ENCODE results near the gene CHST8. TPM values are rescaled to one million over a fixed set of nuclear protein-coding genes. Genes with fewer than 3 reads are reported as not detected.
A peak's percentile ranks its signal among the peaks of the same experiment; 100 is the strongest.
"Not testable (repeated sequence)": the region's sequence is repeated elsewhere in the genome, so short reads cannot be mapped to it uniquely, and the experiment has no call there.

Gene CHST8
- total RNA-seq, 2 donors from 2014 or later: not detected

DNA sequence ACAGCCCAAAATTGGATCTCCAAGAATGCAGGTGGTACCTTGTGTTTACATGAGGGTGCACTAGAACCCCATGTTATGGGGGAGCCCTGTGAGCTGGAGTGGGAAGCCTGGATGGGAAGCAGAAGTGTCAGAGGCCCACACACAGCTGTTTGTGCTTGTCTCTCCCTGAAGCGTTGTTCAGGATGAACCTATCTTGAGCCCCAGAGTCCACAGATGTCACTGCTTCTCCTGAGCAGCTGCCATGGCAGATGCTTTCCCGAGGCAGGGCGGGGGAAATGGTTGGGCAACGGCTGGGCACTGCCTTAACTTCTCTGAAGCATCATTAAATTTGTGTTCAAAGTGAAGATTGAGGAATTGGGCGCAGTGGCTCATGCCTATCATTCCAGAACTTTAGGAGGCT is 17.1 kb upstream of the CHST8 start:
- no peak for ATAC-seq (replicated peaks in 1 of 2)
- H3K4me1 Mint-ChIP-seq (ENCODE audit: low read depth): no peaks in the 10 kb centered on the region
- H3K4me3 Mint-ChIP-seq: no peak overlapping the region

DNA sequence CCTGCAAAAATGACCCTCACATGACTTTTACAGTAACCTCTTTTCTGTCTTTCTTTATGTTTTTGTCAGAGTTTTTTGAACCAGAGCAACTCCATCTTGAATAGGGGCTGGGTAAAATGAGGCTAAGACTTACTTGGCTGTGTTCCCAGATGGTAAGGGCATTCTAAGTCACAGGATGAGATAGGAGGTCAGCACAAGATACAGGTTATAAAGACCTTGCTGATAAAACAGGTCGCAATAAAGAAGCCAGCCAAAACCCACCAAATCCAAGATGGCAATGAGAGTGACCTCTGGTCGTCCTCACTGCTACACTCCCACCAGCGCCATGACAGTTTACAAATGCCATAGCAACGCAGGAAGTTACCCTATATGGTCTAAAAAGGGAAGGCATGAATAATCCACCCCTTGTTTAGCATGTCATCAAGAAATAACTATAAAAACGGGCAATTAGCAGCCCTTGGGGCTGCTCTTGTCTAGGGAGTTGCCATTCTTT is 15.9 kb upstream of the CHST8 start:
- H3K9me3 Mint-ChIP-seq: peaks cover 13 to 16% of the 10 kb centered on the region in 2 donors
- H3K4me3 Mint-ChIP-seq; H3K4me1 Mint-ChIP-seq (ENCODE audit: low read depth); H3K27me3 Mint-ChIP-seq (ENCODE audit: low read depth); DNase-seq; H3K36me3 Mint-ChIP-seq (ENCODE audit: insufficient read depth in 2 of 2); H3K27ac Mint-ChIP-seq; ATAC-seq (replicated peaks in 1 of 2): not testable (repeated sequence)

More for the DNA sequence above, 17.1 kb upstream of the CHST8 start:
- H3K27ac Mint-ChIP-seq: no peak overlapping the region
- H3K9me3 Mint-ChIP-seq: peaks cover 10 to 16% of the 10 kb centered on the region in 2 donors
- DNase-seq: no peak
- no peaks in the 10 kb centered on the region for H3K27me3 Mint-ChIP-seq (ENCODE audit: low read depth)
- peaks cover 0 to 4% of the 10 kb centered on the region in 2 donors for H3K36me3 Mint-ChIP-seq (ENCODE audit: insufficient read depth in 2 of 2)

DNA sequence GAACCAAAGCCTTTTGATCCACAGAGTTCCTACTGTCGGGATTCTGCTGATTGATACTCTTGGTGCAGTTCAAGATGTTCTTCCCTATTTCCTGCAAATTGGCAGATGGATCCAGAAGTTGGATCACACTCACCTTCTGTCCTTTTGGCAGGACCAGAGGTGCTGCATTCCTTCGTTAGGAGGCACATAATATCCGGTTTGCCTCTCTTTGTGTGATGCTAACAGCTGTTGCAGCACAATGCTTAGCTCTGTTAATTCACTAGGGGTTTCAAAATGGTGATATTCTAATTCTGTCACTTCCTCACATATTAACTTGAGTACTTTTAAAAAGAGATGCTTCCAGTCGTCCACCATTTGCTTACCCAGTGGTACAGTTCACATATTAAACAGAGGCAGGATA is 15.2 kb upstream of the CHST8 start:
- Mint-ChIP-seq H3K4me1 (ENCODE audit: low read depth) (no peaks in the 10 kb centered on the region), H3K9me3 (peaks cover 9 to 13% of the 10 kb centered on the region in 2 donors), H3K27me3 (ENCODE audit: low read depth) (no peaks in the 10 kb centered on the region), H3K36me3 (ENCODE audit: insufficient read depth in 2 of 2) (peaks cover 0 to 7% of the 10 kb centered on the region in 2 donors), H3K4me3 (no peak overlapping the region), H3K27ac (no peak overlapping the region)
- ATAC-seq (replicated peaks in 1 of 2) (no peak), DNase-seq (no peak)

DNA sequence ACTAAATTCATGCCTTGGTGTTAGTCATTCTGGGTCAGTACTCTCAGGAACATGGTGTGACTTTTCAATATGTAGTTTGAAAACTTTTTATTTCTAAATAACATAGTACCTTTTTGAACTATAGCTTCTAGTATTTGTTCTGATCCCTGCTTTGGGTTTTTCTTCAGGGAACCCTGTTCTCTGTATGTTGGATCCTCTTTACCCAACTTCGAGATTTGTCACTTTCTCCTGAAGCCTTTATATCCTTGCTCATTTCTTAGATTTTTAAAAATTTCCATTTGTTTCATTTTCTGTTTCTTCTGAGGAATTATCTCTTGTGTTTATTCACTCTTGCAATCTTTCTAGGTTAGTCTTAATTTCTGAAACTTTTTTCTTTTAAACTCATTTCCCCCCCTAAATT is 12.4 kb upstream of the CHST8 start:
- DNase-seq (no peak), ATAC-seq (replicated peaks in 1 of 2) (no peak)
- peaks cover 8% of the 10 kb centered on the region for H3K27me3 Mint-ChIP-seq (ENCODE audit: low read depth)
- H3K4me1 Mint-ChIP-seq (ENCODE audit: low read depth): no peaks in the 10 kb centered on the region
- no peak overlapping the region for H3K27ac Mint-ChIP-seq
- no peak overlapping the region for H3K4me3 Mint-ChIP-seq
- peaks cover 2 to 5% of the 10 kb centered on the region in 2 donors for H3K9me3 Mint-ChIP-seq
- peaks cover 0 to 3% of the 10 kb centered on the region in 2 donors for H3K36me3 Mint-ChIP-seq (ENCODE audit: insufficient read depth in 2 of 2)

DNA sequence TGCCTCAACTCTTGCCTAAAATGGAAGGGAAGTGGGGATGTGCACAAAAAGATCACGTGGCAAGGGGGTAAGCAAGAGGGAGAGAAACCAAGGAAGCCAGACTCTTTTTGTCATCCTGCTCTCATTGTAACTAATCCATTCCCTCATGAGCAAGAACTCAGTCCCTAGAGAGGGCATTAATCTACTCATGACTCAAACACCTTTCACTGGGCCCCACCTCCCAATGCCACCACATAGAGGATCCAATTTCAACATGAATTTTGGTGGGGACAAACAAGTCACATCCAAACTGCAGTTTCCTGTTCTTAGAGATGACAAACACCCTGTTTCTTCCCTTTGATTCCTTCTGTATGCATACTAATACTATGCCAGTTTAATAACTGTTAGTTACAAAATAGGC is 11.2 kb upstream of the CHST8 start:
- ATAC-seq (replicated peaks in 1 of 2) (no peak), DNase-seq (no peak)
- Mint-ChIP-seq H3K9me3 (peaks cover 0 to 3% of the 10 kb centered on the region in 2 donors), H3K4me3 (no peak overlapping the region), H3K27ac (no peak overlapping the region), H3K36me3 (ENCODE audit: insufficient read depth in 2 of 2) (peaks cover 0 to 3% of the 10 kb centered on the region in 2 donors), H3K4me1 (ENCODE audit: low read depth) (no peaks in the 10 kb centered on the region), H3K27me3 (ENCODE audit: low read depth) (peaks cover 15% of the 10 kb centered on the region)

DNA sequence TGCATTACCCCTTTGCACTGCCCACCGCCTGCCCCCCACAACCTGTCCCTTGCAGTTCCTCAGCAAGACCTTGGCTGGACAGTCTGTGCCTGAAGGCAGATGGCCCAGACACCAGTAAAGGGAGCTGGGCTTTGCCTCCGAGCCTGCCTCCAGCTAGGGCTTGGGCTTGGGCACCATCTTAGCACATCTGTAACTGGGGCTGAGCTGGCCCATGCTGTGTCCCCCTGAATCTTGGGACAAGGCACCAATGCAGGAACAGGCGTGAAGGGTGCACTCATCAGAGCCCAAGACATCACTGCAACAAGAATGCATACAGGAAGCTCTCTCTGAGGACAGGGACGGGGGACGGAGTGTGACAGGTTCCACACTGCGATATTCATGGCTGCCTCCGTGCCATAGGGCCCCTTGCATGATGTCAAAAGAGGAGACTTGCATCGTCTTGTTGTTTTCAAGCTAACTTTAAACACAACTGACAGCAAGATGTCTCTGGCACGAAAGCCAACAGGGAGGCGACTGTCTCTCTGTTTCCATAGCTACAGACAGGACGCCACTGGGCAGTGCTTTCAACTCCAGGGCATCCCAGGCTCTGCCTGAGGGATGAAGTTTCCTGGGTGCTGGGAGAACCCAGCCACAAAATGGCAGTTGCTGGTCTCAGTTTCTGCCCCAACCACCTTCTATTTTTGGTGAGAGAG is 8.7 kb upstream of the CHST8 start:
- ATAC-seq (replicated peaks in 1 of 2) (no peak), DNase-seq (no peak)
- Mint-ChIP-seq H3K4me3 (no peak overlapping the region), H3K36me3 (ENCODE audit: insufficient read depth in 2 of 2) (peaks cover 0 to 3% of the 10 kb centered on the region in 2 donors), H3K27me3 (ENCODE audit: low read depth) (peaks cover 16% of the 10 kb centered on the region), H3K9me3 (peaks cover 0 to 3% of the 10 kb centered on the region in 2 donors), H3K27ac (no peak overlapping the region), H3K4me1 (ENCODE audit: low read depth) (peaks cover 5% of the 10 kb centered on the region)

DNA sequence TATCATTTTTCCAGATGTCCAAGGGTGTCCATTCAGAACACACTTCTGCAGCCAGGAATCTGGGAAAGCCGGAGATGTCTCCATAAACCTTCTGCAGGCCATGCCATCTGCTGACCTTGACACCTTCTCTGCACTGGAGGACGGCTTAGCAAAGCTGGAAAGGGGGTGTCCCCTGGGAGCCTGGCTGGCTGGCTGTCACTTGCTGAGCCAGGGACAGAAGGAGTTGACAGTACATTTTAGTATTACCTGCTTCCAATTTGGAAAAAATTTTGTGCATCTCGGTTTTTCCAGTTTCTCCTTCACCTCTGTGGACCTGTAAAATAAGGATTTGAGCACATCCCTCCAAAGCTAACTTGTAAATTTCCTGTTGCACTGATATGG is 8.1 kb upstream of the CHST8 start:
- DNase-seq: no peak
- no peak overlapping the region for H3K4me3 Mint-ChIP-seq
- peaks cover 0 to 3% of the 10 kb centered on the region in 2 donors for H3K36me3 Mint-ChIP-seq (ENCODE audit: insufficient read depth in 2 of 2)
- H3K9me3 Mint-ChIP-seq: peaks cover 0 to 3% of the 10 kb centered on the region in 2 donors
- no peak for ATAC-seq (replicated peaks in 1 of 2)
- H3K27ac Mint-ChIP-seq: no peak overlapping the region
- peaks cover 20% of the 10 kb centered on the region for H3K27me3 Mint-ChIP-seq (ENCODE audit: low read depth)
- H3K4me1 Mint-ChIP-seq (ENCODE audit: low read depth): peaks cover 5% of the 10 kb centered on the region

DNA sequence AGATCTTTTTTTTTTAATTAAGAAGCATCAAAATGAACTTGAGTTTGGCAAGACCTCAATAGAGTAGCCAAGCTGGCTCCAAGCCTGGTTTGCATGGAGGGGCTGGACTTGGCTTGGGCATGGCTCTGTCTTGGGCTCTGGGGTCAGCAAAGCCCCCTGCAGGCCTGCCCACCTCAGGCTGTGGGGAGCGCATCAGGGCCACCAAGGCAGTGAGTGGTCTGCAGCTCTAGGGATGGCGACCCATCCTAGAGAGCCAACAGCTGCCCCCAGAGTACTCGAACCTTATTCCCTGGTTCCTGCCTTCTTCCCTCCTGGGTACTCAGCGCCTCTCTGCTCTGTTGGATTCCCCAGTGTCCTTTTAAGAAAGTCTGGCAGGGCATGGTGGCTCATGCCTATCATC is 5.4 kb upstream of the CHST8 start:
- DNase-seq (no peak), ATAC-seq (replicated peaks in 1 of 2) (no peak)
- Mint-ChIP-seq H3K4me3 (no peak overlapping the region), H3K27me3 (ENCODE audit: low read depth) (peaks cover 45% of the 10 kb centered on the region), H3K9me3 (no peaks in the 10 kb centered on the region), H3K4me1 (ENCODE audit: low read depth) (peaks cover 5% of the 10 kb centered on the region), H3K27ac (no peak overlapping the region), H3K36me3 (ENCODE audit: insufficient read depth in 2 of 2) (no peaks in the 10 kb centered on the region)

DNA sequence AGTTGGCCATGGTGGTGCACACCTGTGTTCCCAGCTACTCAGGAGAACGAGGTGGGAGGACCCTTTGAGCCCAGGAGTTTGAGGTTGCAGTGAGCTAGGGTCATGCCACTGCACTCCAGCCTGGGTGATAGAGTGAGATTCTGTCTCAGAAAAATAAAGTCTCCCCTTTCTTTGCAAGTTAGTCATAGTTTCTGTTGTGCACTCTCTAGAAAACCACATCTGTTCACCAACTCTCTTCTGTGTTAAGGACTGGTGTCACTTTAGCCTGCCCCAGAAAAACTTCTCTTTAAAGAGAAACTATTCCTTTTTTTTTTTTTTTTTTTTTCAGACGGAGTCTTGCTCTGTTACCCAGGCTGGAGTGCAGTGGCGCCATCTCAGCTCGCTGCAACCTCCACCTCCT is 4.9 kb upstream of the CHST8 start:
- H3K4me1 Mint-ChIP-seq (ENCODE audit: low read depth): peaks cover 5% of the 10 kb centered on the region
- no peak for DNase-seq
- H3K9me3 Mint-ChIP-seq: no peaks in the 10 kb centered on the region
- no peak overlapping the region for H3K27ac Mint-ChIP-seq
- H3K27me3 Mint-ChIP-seq (ENCODE audit: low read depth): peaks cover 45% of the 10 kb centered on the region
- no peaks in the 10 kb centered on the region for H3K36me3 Mint-ChIP-seq (ENCODE audit: insufficient read depth in 2 of 2)
- no peak overlapping the region for H3K4me3 Mint-ChIP-seq
- peak; percentile 30 to 54 for ATAC-seq (replicated peaks in 1 of 2)

DNA sequence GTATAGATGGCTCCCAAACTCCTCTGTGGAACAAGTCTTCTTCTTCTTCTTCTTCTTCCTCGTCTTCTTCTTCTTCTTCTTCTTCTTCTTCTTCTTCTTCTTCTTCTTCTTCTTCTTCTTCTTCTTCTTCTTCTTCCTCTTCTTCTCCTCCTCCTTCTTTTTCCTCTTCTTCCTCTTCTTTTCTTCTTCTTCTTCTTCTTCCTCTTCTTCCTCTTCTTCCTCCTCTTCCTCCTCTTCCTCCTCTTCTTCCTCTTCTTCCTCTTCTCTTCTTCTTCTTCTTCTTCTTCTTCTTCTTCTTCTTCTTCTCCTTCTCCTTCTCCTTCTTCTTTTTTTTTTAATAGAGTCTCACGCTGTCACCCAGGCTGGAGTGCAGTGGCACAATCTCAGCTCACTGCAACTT is 3.4 kb upstream of the CHST8 start:
- DNase-seq; H3K27ac Mint-ChIP-seq; H3K4me1 Mint-ChIP-seq (ENCODE audit: low read depth); ATAC-seq (replicated peaks in 1 of 2); H3K9me3 Mint-ChIP-seq; H3K36me3 Mint-ChIP-seq (ENCODE audit: insufficient read depth in 2 of 2); H3K4me3 Mint-ChIP-seq: not testable (repeated sequence)
- H3K27me3 Mint-ChIP-seq (ENCODE audit: low read depth): peaks cover 43% of the 10 kb centered on the region

DNA sequence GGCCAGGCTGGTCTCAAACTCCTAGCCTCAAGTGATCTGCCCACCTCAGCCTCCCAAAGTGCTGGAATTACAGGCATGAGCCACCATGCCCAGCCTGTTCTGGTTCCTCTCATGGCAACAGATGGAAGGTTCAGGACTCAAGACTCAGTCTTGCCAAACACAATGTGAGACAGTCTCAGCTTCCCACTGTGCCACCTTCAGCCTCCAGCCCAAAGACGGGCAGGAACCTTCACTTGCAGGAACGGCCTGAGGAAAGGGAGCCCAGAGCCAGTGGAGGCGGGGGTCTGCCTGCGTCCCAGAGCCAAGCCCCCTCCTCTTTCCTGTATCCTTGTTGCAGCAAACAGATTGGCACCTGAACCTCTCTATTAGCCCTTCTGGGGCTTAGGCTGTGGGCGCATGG is 2.9 kb upstream of the CHST8 start:
- no peak for DNase-seq
- Mint-ChIP-seq H3K27ac (no peak overlapping the region), H3K4me3 (no peak overlapping the region), H3K4me1 (ENCODE audit: low read depth) (peaks cover 5% of the 10 kb centered on the region), H3K36me3 (ENCODE audit: insufficient read depth in 2 of 2) (no peaks in the 10 kb centered on the region), H3K9me3 (no peaks in the 10 kb centered on the region), H3K27me3 (ENCODE audit: low read depth) (peaks cover 49% of the 10 kb centered on the region)
- ATAC-seq (replicated peaks in 1 of 2): no peak

DNA sequence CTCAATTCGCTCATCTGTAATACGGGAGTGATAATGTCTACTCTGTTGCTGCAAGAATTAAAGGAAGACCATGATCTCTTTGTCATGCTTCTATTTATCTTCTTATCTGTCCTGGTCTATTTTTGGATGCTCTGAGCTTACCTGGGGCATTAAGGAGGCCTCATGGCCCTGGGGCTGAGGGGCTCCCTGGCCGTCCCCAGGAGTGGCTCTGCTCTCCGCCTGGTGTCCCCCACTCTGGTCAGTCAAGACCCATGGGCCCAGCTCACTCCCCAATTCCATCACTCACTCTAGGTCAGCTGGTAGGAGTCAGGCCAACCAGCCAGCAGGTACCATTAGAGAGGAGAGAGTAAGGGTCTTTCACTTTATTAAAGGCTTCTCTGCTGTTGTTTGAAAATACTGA is 1.1 kb upstream of the CHST8 start:
- H3K27ac Mint-ChIP-seq: no peak overlapping the region
- peaks cover 54% of the 10 kb centered on the region for H3K27me3 Mint-ChIP-seq (ENCODE audit: low read depth)
- ATAC-seq (replicated peaks in 1 of 2) (no peak), DNase-seq (no peak)
- H3K9me3 Mint-ChIP-seq: no peaks in the 10 kb centered on the region
- no peaks in the 10 kb centered on the region for H3K36me3 Mint-ChIP-seq (ENCODE audit: insufficient read depth in 2 of 2)
- H3K4me1 Mint-ChIP-seq (ENCODE audit: low read depth): peaks cover 5% of the 10 kb centered on the region
- H3K4me3 Mint-ChIP-seq: no peak overlapping the region

DNA sequence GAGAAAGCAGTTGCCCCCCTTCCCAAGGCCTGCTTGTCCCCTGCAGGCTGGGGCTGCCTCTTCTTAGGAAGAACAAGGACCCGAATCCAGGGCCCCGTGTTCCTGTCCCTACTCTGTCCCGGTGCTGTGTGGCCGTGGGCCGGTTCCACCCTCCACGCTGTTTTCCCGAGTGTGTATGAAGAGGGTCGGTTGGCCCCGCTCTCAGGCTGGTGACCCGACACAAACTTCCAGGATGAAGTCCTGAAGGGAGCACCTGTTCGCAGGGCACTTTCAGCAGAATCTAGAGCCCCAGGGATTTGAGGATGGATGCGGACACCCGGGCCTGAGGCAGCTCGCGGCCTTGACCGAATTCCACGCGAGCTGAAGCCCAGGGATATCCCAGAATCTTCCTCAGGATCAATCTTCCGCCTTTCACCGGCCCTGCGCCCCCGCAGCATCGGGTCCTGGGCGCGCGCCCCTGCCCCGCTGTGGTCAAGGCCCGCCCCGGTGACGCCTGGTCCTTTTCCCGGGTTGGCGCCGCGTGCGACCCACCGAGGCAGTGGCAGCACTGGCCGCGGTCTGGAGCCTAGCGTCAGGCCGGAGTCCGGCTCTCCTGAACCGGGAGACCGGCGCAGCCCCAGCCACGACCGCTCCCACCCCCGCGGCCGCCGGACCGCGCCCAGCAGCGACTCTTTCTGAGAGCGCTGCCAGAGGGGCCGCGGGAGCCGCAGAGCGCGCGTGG is 528 bp upstream of the CHST8 start:
- DNase-seq: no peak
- Mint-ChIP-seq H3K9me3 (no peaks in the 10 kb centered on the region), H3K4me3 (no peak overlapping the region), H3K27me3 (ENCODE audit: low read depth) (peaks cover 54% of the 10 kb centered on the region), H3K27ac (no peak overlapping the region), H3K4me1 (ENCODE audit: low read depth) (peaks cover 5% of the 10 kb centered on the region), H3K36me3 (ENCODE audit: insufficient read depth in 2 of 2) (no peaks in the 10 kb centered on the region)
- no peak for ATAC-seq (replicated peaks in 1 of 2)

DNA sequence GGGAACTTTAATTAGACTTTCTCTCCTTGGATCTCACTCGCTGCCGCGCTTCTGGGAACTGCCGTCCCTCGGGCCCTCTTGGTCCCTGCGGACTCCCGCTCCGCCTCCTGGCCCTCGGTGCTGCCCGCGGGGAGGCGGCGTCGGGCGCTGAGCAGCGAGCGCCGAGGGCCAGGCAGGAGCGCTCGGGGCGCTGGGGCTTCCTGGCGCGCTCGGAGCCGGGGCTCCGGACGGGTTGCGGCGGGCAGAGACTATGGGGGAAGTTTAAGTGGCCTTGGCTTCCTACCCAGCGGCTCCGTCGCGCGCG is 704 bp downstream of the CHST8 start:
- Mint-ChIP-seq H3K36me3 (ENCODE audit: insufficient read depth in 2 of 2) (no peaks in the 10 kb centered on the region), H3K27me3 (ENCODE audit: low read depth) (peaks cover 54% of the 10 kb centered on the region), H3K4me3 (peak overlapping the region in 1 of 2 donors; percentile 37), H3K27ac (no peak overlapping the region), H3K4me1 (ENCODE audit: low read depth) (peaks cover under 1% of the 10 kb centered on the region), H3K9me3 (no peaks in the 10 kb centered on the region)
- DNase-seq (no peak), ATAC-seq (replicated peaks in 1 of 2) (no peak)
